MM.1S (cell line): ENCODE measurements around the gene ABHD1.

Experiments used
- DNase-seq: peaks from one replicate; pipeline ENCODE4 v3.0.0-alpha.2; 2015
- H2AFZ ChIP-seq: fragments of 300-600 bp; sonication (generic); 2 replicates; pipeline ENCODE4 v1.6.0; 2016; ENCODE audit warnings: antibody characterized with exemption, low read length
- H3F3A ChIP-seq: fragments of 300-600 bp; sonication (generic); 2 replicates; pipeline ENCODE4 v1.6.1; 2016; ENCODE audit warnings: mild to moderate bottlenecking, antibody characterized with exemption, low read length, moderate library complexity, mixed read lengths; ENCODE audit not compliant: insufficient read depth
- H3K27ac ChIP-seq: fragments of 300-600 bp; sonication (generic); 2 replicates; pipeline ENCODE4 v1.5.1; 2016; ENCODE audit warnings: mild to moderate bottlenecking, low read length
- H3K27me3 ChIP-seq: fragments of 300-600 bp; sonication (generic); replicated peaks from 2 replicates; pipeline ENCODE4 v1.6.0; 2016; ENCODE audit warnings: low read length; ENCODE audit not compliant: insufficient read depth
- H3K36me3 ChIP-seq: fragments of 300-600 bp; sonication (generic); replicated peaks from 2 replicates; pipeline ENCODE4 v1.6.1; 2016; ENCODE audit warnings: mild to moderate bottlenecking, low read length, mixed read lengths; ENCODE audit not compliant: insufficient read depth
- H3K4me1 ChIP-seq: fragments of 300-600 bp; sonication (generic); 2 replicates; pipeline ENCODE4 v1.6.1; 2016; ENCODE audit warnings: low read length, mixed read lengths
- H3K4me2 ChIP-seq: fragments of 300-600 bp; sonication (generic); 2 replicates; pipeline ENCODE4 v1.6.0; 2016; ENCODE audit warnings: low read depth, low read length
- H3K4me3 ChIP-seq: fragments of 300-600 bp; sonication (generic); 2 replicates; pipeline ENCODE4 v1.5.1; 2016; ENCODE audit warnings: low read length, mixed read lengths
- H3K79me2 ChIP-seq: fragments of 300-600 bp; sonication (generic); 2 replicates; pipeline ENCODE4 v1.6.1; 2016; ENCODE audit warnings: mixed run types, low read length, mixed read lengths
- H3K9ac ChIP-seq: fragments of 300-600 bp; sonication (generic); 2 replicates; pipeline ENCODE4 v1.6.1; 2016; ENCODE audit warnings: low read length, mixed read lengths
- H3K9me2 ChIP-seq: fragments of 300-600 bp; sonication (generic); replicated peaks from 2 replicates; pipeline ENCODE4 v1.6.1; 2016; ENCODE audit warnings: mild to moderate bottlenecking, low read length, mixed read lengths; ENCODE audit not compliant: insufficient read depth
- H3K9me3 ChIP-seq: fragments of 300-600 bp; sonication (generic); replicated peaks from 2 replicates; pipeline ENCODE4 v1.6.1; 2016; ENCODE audit warnings: mild to moderate bottlenecking, low read length, mixed read lengths; ENCODE audit not compliant: insufficient read depth
- H4K20me1 ChIP-seq: fragments of 300-600 bp; sonication (generic); 2 replicates; pipeline ENCODE4 v1.6.1; 2016; ENCODE audit warnings: mild to moderate bottlenecking, low read length, moderate library complexity, mixed read lengths; ENCODE audit not compliant: insufficient read depth
- EZH2 ChIP-seq: fragments of 300-600 bp; sonication (generic); optimal IDR thresholded peaks from 2 replicates; pipeline ENCODE3; 2017; ENCODE audit warnings: low read depth, mild to moderate bottlenecking, antibody characterized with exemption, low read length, mixed read lengths
- EZH2phosphoT487 ChIP-seq: fragments of 300-600 bp; sonication (generic); IDR thresholded peaks from 2 replicates; pipeline ENCODE4 v1.6.1; 2018; ENCODE audit warnings: antibody characterized with exemption, low read length
- TF ChIP-seq, protein P1 (sequence below): fragments of 300-600 bp; sonication (generic); IDR thresholded peaks from 2 replicates; pipeline ENCODE4 v1.5.1; 2016; ENCODE audit warnings: antibody characterized with exemption, low read length, mixed read lengths

ABHD1 gene

DNA sequence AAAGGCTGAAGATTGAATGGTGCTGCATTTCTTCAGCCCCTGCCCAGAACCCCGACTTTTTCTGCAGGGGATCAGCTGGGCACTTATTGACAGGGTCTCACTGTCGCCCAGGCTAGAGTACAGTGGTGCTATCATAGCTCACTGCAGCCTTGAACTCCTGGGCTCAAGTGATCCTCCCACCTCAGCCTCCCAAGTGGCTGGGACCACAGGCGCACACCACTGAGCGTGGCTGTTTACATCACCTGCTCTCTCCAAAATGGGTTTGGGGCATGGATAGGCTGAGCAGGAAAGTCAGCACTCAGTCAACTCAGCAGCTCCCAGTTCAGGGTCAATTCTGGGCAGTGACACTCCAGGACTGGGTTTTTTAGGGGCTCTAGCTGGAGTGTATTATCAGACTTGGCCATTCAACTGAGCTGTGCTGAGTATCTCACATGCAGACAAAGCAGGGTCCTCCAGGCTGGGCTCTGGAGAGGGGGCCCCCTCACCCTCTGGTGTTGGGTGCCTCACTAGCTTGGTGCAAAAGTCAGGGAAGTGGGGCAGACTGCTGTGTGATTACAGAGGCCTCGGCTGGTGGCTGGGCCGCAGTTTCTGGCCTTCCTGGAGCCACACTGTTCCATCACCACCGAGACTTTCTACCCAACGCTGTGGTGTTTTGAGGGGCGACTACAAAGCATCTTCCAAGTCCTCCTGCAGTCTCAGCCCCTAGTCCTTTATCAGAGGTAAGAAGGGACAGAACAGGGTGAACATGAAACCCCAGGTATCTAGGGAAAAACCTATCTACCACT, 4.5 kb downstream of the ABHD1 start:
- Histone ChIP-seq H2AFZ (no peak overlapping the region), H3K4me1 (no peaks in the 10 kb centered on the region), H3K9ac (no peak overlapping the region), H3K9me2 (no peaks in the 10 kb centered on the region), H3F3A (no peaks in the 10 kb centered on the region), H4K20me1 (no peaks in the 10 kb centered on the region), H3K27ac (no peak overlapping the region), H3K4me3 (no peak overlapping the region), H3K4me2 (no peak overlapping the region), H3K9me3 (no peaks in the 10 kb centered on the region), H3K79me2 (peaks cover 11% of the 10 kb centered on the region), H3K27me3 (no peaks in the 10 kb centered on the region), H3K36me3 (peaks cover 10% of the 10 kb centered on the region; the same call in 1 of the 2 replicates)
- no peak for TF ChIP-seq EZH2phosphoT487
- no peak for TF ChIP-seq EZH2
- TF ChIP-seq, protein P1, sequence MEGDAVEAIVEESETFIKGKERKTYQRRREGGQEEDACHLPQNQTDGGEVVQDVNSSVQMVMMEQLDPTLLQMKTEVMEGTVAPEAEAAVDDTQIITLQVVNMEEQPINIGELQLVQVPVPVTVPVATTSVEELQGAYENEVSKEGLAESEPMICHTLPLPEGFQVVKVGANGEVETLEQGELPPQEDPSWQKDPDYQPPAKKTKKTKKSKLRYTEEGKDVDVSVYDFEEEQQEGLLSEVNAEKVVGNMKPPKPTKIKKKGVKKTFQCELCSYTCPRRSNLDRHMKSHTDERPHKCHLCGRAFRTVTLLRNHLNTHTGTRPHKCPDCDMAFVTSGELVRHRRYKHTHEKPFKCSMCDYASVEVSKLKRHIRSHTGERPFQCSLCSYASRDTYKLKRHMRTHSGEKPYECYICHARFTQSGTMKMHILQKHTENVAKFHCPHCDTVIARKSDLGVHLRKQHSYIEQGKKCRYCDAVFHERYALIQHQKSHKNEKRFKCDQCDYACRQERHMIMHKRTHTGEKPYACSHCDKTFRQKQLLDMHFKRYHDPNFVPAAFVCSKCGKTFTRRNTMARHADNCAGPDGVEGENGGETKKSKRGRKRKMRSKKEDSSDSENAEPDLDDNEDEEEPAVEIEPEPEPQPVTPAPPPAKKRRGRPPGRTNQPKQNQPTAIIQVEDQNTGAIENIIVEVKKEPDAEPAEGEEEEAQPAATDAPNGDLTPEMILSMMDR = no peak
- no peak for DNase-seq

DNA sequence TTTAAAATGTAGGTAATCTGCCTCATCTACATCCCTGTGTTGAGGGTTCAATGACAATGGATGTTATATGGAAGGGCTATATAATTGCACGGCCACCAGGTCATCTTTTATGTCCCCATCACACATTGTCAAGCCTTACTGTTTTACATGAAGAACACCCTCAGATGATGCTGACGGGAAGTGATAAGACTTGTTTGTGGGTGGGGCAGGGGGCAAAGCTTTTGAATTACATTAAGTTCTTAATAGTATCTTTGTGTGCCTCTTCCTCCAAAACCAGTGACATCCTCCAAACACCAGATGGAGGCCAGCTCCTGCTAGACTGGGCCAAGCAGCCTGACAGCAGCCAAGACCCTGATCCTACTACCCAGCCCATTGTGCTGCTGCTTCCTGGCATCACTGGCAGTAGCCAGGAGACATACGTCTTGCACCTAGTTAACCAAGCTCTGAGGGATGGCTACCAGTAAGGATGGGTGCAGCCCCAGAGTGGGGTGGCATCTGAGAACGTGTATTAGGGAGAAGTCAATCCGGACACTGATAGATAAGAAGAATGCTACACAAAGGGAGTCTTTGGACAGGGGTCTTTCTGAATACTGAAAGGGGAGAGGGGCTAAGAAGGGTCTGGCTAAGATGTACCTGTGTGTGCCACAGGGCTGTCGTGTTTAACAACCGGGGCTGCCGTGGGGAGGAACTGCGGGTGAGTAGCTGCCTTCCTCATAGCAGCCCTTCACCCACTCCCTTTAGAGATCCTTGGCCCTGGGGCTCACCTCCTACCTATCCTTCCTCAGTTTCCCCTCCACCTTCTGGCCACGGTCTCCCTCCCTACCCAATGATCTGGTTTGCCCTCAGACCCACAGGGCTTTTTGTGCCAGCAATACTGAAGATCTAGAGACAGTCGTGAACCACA, 5.3 kb downstream of the ABHD1 start:
- Histone ChIP-seq H3K4me3 (no peak overlapping the region), H3K4me1 (no peaks in the 10 kb centered on the region), H4K20me1 (no peaks in the 10 kb centered on the region), H3K36me3 (peaks cover 10% of the 10 kb centered on the region; the same call in 1 of the 2 replicates), H3K27me3 (no peaks in the 10 kb centered on the region), H3K9me3 (no peaks in the 10 kb centered on the region), H3K9ac (no peak overlapping the region), H3K27ac (no peak overlapping the region), H2AFZ (no peak overlapping the region), H3K9me2 (no peaks in the 10 kb centered on the region), H3F3A (0 out of 2 replicates have a peak, but pooled peaks cover 2% of the 10 kb centered on the region), H3K4me2 (no peak overlapping the region), H3K79me2 (peaks cover 20% of the 10 kb centered on the region)
- TF ChIP-seq, protein P1 = no peak
- TF ChIP-seq EZH2phosphoT487 = no peak
- no peak for TF ChIP-seq EZH2
- no peak for DNase-seq

DNA sequence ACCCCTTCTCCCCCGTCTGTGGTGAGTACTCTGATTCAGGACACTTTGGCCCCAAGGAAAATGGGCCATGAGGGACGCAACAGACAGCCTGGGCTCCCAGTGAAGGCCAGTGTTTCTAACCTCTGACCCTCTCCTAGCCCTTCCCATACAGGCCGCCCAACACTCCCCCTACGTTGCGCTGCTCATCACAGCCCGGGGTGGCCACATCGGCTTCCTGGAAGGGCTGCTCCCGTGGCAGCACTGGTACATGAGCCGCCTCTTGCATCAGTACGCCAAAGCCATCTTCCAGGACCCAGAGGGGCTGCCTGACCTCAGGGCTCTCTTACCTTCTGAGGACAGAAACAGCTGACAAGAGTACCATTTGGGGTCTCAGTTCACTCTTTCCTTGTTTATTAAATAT, 6.8 kb downstream of the ABHD1 start:
- no peaks in the 10 kb centered on the region for H3K9me2 ChIP-seq
- H3K4me2 ChIP-seq = no peak overlapping the region

More for the DNA sequence above, 6.8 kb downstream of the ABHD1 start:
- TF ChIP-seq EZH2phosphoT487 = no peak
- no peak for TF ChIP-seq EZH2
- TF ChIP-seq, protein P1 = no peak
- no peak overlapping the region for H2AFZ ChIP-seq
- no peak for DNase-seq
- no peaks in the 10 kb centered on the region for H3K9me3 ChIP-seq
- no peak overlapping the region for H3K4me3 ChIP-seq
- H4K20me1 ChIP-seq = no peaks in the 10 kb centered on the region
- 0 out of 2 replicates have a peak, but pooled peaks cover 7% of the 10 kb centered on the region for H3F3A ChIP-seq
- H3K9ac ChIP-seq = no peak overlapping the region
- no peak overlapping the region for H3K27ac ChIP-seq
- peaks cover 25% of the 10 kb centered on the region for H3K79me2 ChIP-seq
- H3K36me3 ChIP-seq = peaks cover 10% of the 10 kb centered on the region; the same call in 1 of the 2 replicates
- no peaks in the 10 kb centered on the region for H3K4me1 ChIP-seq
- no peaks in the 10 kb centered on the region for H3K27me3 ChIP-seq
